Measurements from ENCODE around the gene ZYG11B.
"Not testable (repeated sequence)": the region's sequence is repeated elsewhere in the genome, so short reads cannot be mapped to it uniquely, and the experiment has no call there.

The ZYG11B gene

GRCh38 chr1:52683367-52683940, 42.8 kb upstream of the ZYG11B start:
- no peak for TF ChIP-seq CTCF (IDR thresholded peaks at IDR 0.05)
- no peak overlapping the region for H3K4me3 ChIP-seq
- DNase-seq (ENCODE audit: low spot score): no peak
- no peak overlapping the region for H3K27ac ChIP-seq

- DNase-seq (ENCODE audit: low spot score): no peak
- Histone ChIP-seq H3K27ac (no peak overlapping the region), H3K4me3 (no peak overlapping the region)
- no peak for TF ChIP-seq CTCF (IDR thresholded peaks at IDR 0.05)
These were observed 41.7 kb upstream of the ZYG11B start for GRCh38 chr1:52684545-52684944.

- not testable (repeated sequence) for H3K4me3 ChIP-seq; DNase-seq (ENCODE audit: low spot score); H3K27ac ChIP-seq
- peak; percentile 40 for TF ChIP-seq CTCF (IDR thresholded peaks at IDR 0.05)
These were observed 39.9 kb upstream of the ZYG11B start for GRCh38 chr1:52686261-52686751.

- H3K4me3 ChIP-seq: no peak overlapping the region
- DNase-seq (ENCODE audit: low spot score): no peak
- TF ChIP-seq CTCF (IDR thresholded peaks at IDR 0.05): no peak
- no peak overlapping the region for H3K27ac ChIP-seq
These were observed 39.4 kb upstream of the ZYG11B start for GRCh38 chr1:52686830-52687229.

GRCh38 chr1:52691821-52692220, 34.4 kb upstream of the ZYG11B start:
- no peak for DNase-seq (ENCODE audit: low spot score)
- no peak for TF ChIP-seq CTCF (IDR thresholded peaks at IDR 0.05)
- Histone ChIP-seq H3K27ac (no peak overlapping the region), H3K4me3 (no peak overlapping the region)

- no peak for DNase-seq (ENCODE audit: low spot score)
- no peak for TF ChIP-seq CTCF (IDR thresholded peaks at IDR 0.05)
- no peak overlapping the region for H3K4me3 ChIP-seq
- no peak overlapping the region for H3K27ac ChIP-seq
These were observed 33.6 kb upstream of the ZYG11B start for GRCh38 chr1:52692697-52693096.

GRCh38 chr1:52693351-52693750, 32.9 kb upstream of the ZYG11B start:
- H3K4me3 ChIP-seq; DNase-seq (ENCODE audit: low spot score): not testable (repeated sequence)

More at GRCh38 chr1:52693351-52693750, 32.9 kb upstream of the ZYG11B start:
- H3K27ac ChIP-seq: not testable (repeated sequence)
